ENCODE measurements around the gene SLC38A11.
"Not testable (repeated sequence)": the region's sequence is repeated elsewhere in the genome, so short reads cannot be mapped to it uniquely, and the experiment has no call there.

- TF ChIP-seq, protein P1, sequence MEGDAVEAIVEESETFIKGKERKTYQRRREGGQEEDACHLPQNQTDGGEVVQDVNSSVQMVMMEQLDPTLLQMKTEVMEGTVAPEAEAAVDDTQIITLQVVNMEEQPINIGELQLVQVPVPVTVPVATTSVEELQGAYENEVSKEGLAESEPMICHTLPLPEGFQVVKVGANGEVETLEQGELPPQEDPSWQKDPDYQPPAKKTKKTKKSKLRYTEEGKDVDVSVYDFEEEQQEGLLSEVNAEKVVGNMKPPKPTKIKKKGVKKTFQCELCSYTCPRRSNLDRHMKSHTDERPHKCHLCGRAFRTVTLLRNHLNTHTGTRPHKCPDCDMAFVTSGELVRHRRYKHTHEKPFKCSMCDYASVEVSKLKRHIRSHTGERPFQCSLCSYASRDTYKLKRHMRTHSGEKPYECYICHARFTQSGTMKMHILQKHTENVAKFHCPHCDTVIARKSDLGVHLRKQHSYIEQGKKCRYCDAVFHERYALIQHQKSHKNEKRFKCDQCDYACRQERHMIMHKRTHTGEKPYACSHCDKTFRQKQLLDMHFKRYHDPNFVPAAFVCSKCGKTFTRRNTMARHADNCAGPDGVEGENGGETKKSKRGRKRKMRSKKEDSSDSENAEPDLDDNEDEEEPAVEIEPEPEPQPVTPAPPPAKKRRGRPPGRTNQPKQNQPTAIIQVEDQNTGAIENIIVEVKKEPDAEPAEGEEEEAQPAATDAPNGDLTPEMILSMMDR (conservative IDR thresholded peaks at IDR 0.05; ENCODE audit: low read length), result not testable (repeated sequence)
- not testable (repeated sequence) for TF ChIP-seq EZH2phosphoT487 (IDR thresholded peaks at IDR 0.05; ENCODE audit: borderline replicate concordance, low read depth, low read length)
Measured at GRCh38 chr2:164976875-164977470, 21.6 kb upstream of the SLC38A11 start.

Measured in OCI-LY7 (cell line).